ENCODE results near the gene HDAC11.

HDAC11 gene

GRCh38 chr3:13533885-13534301 is 53.8 kb downstream of the HDAC11 start:
- no peaks in the 10 kb centered on the region for H3K36me3 Mint-ChIP-seq (ENCODE audit: low read depth)
- peak overlapping the region in 1 of 3 experiments; percentile 6 for H3K27ac Mint-ChIP-seq
- TF ChIP-seq CTCF (IDR thresholded peaks at IDR 0.05; ENCODE audit: unreplicated experiment in 3 of 3) = no peak
- peaks cover 19% of the 10 kb centered on the region for H3K4me1 Mint-ChIP-seq
- no peak overlapping the region for H3K4me3 Mint-ChIP-seq
- H3K27me3 Mint-ChIP-seq (ENCODE audit: low read depth) = peaks cover 22% of the 10 kb centered on the region
- H3K9me3 Mint-ChIP-seq = peaks cover 2% of the 10 kb centered on the region

GRCh38 chr3:13535526-13535875 is 55.4 kb downstream of the HDAC11 start:
- no peak for TF ChIP-seq CTCF (IDR thresholded peaks at IDR 0.05; ENCODE audit: unreplicated experiment in 3 of 3)
- Mint-ChIP-seq H3K36me3 (ENCODE audit: low read depth) (no peaks in the 10 kb centered on the region), H3K4me1 (peaks cover 26% of the 10 kb centered on the region), H3K9me3 (peaks cover 2% of the 10 kb centered on the region), H3K27me3 (ENCODE audit: low read depth) (peaks cover 19% of the 10 kb centered on the region), H3K27ac (peak overlapping the region; percentile 26 to 35 (median 31)), H3K4me3 (no peak overlapping the region)

GRCh38 chr3:13535905-13536304 is 55.8 kb downstream of the HDAC11 start:
- Mint-ChIP-seq H3K9me3 (peaks cover 2% of the 10 kb centered on the region), H3K36me3 (ENCODE audit: low read depth) (no peaks in the 10 kb centered on the region), H3K4me1 (peaks cover 26% of the 10 kb centered on the region), H3K27me3 (ENCODE audit: low read depth) (peaks cover 19% of the 10 kb centered on the region), H3K4me3 (no peak overlapping the region), H3K27ac (peak overlapping the region in 2 of 3 experiments; percentile 26 to 35)
- no peak for TF ChIP-seq CTCF (IDR thresholded peaks at IDR 0.05; ENCODE audit: unreplicated experiment in 3 of 3)

GRCh38 chr3:13536432-13536831 is 56.3 kb downstream of the HDAC11 start:
- peak overlapping the region; percentile 26 to 72 (median 35) for H3K27ac Mint-ChIP-seq
- no peak for TF ChIP-seq CTCF (IDR thresholded peaks at IDR 0.05; ENCODE audit: unreplicated experiment in 3 of 3)
- H3K36me3 Mint-ChIP-seq (ENCODE audit: low read depth) = no peaks in the 10 kb centered on the region
- H3K27me3 Mint-ChIP-seq (ENCODE audit: low read depth) = peaks cover 19% of the 10 kb centered on the region
- peaks cover 26% of the 10 kb centered on the region for H3K4me1 Mint-ChIP-seq
- no peak overlapping the region for H3K4me3 Mint-ChIP-seq
- peaks cover 2% of the 10 kb centered on the region for H3K9me3 Mint-ChIP-seq

- Mint-ChIP-seq H3K27me3 (ENCODE audit: low read depth) (peaks cover 19% of the 10 kb centered on the region), H3K4me3 (peak overlapping the region in 1 of 3 experiments; percentile 29), H3K36me3 (ENCODE audit: low read depth) (no peaks in the 10 kb centered on the region), H3K4me1 (peaks cover 26% of the 10 kb centered on the region), H3K27ac (peak overlapping the region; percentile 26 to 72 (median 29)), H3K9me3 (peaks cover 2% of the 10 kb centered on the region)
- TF ChIP-seq CTCF (IDR thresholded peaks at IDR 0.05; ENCODE audit: unreplicated experiment in 3 of 3) = no peak
These were observed 56.7 kb downstream of the HDAC11 start for GRCh38 chr3:13536832-13537231.

- no peak overlapping the region for H3K4me3 Mint-ChIP-seq
- H3K36me3 Mint-ChIP-seq (ENCODE audit: low read depth) = no peaks in the 10 kb centered on the region
- H3K27ac Mint-ChIP-seq = peak overlapping the region in 2 of 3 experiments; percentile 29 to 72
- no peak for TF ChIP-seq CTCF (IDR thresholded peaks at IDR 0.05; ENCODE audit: unreplicated experiment in 3 of 3)
- peaks cover 2% of the 10 kb centered on the region for H3K9me3 Mint-ChIP-seq
- H3K27me3 Mint-ChIP-seq (ENCODE audit: low read depth) = peaks cover 19% of the 10 kb centered on the region
- H3K4me1 Mint-ChIP-seq = peaks cover 26% of the 10 kb centered on the region
These were observed 57.3 kb downstream of the HDAC11 start for GRCh38 chr3:13537244-13537908.

Data from nephron (organoid).